H1 (cell line): ENCODE results near the gene SCN1B. TPM values are rescaled to one million over a fixed set of nuclear protein-coding genes. Genes with fewer than 3 reads are reported as not detected.

Experiments
- CTCF ChIA-PET: fragments of 300-600 bp; sonication (Branson Sonifier 250); formaldehyde crosslinking; loops from one replicate; lab custom pipeline; 2021; ENCODE audit not compliant: partially characterized antibody; lab: Charles Lee
- POLR2A ChIA-PET: fragments of 300-600 bp; sonication (Branson Sonifier 250); formaldehyde crosslinking; loops from one replicate; lab custom pipeline; 2021; ENCODE audit warnings: inconsistent platforms; ENCODE audit not compliant: partially characterized antibody; lab: Charles Lee
- DNase-seq, 2 experiments: peaks; one replicate each; pipeline versions ENCODE4 v3.0.0 to v3.0.0-alpha.2; 2010 to 2022; ENCODE audit warnings: low spot score in 2 of 2, low read depth in 1 of 2, mixed read lengths in 1 of 2
- FAIRE-seq: peaks from 2 replicates; lab custom pipeline; 2011; peaks lifted over from hg19 to GRCh38; lab: Jason Lieb, UNC
- H2AFZ ChIP-seq: 2 replicates; pipeline ENCODE4 v1.8.1; 2012; ENCODE audit warnings: low read length, inconsistent platforms
- H2AK5ac ChIP-seq: 2 replicates; pipeline ENCODE4 v1.6.1; 2013; ENCODE audit warnings: low read depth, low read length
- H2BK120ac ChIP-seq: replicated peaks from 2 replicates; pipeline ENCODE3; 2013; ENCODE audit warnings: low read depth, low read length, inconsistent platforms
- H2BK12ac ChIP-seq: 2 replicates; pipeline ENCODE4 v1.6.1; 2013; ENCODE audit warnings: low read depth, low read length
- H2BK15ac ChIP-seq: 2 replicates; pipeline ENCODE4 v1.6.1; 2013; ENCODE audit warnings: low read length
- H2BK20ac ChIP-seq: 2 replicates; pipeline ENCODE4 v1.6.1; 2013; ENCODE audit warnings: low read length
- H2BK5ac ChIP-seq: 2 replicates; pipeline ENCODE4 v1.6.1; 2013; ENCODE audit warnings: low read depth, low read length
- H3K14ac ChIP-seq: 2 replicates; pipeline ENCODE4 v1.6.1; 2013; ENCODE audit warnings: inconsistent platforms; ENCODE audit not compliant: insufficient read length
- H3K18ac ChIP-seq: 2 replicates; pipeline ENCODE4 v1.6.1; 2013; ENCODE audit warnings: low read length; ENCODE audit errors: extremely low read depth
- H3K23ac ChIP-seq: 2 replicates; pipeline ENCODE4 v1.6.1; 2013; ENCODE audit warnings: inconsistent platforms; ENCODE audit not compliant: insufficient read length
- H3K23me2 ChIP-seq: 2 replicates; pipeline ENCODE4 v1.6.1; 2013; ENCODE audit warnings: low read depth, low read length
- H3K27ac ChIP-seq: 2 replicates; pipeline ENCODE4 v1.6.1; 2011; ENCODE audit warnings: low read depth, low read length, inconsistent platforms
- H3K27me3 ChIP-seq, 4 experiments: replicated peaks in 1 of 4; 1 replicate in 1 of 4; 2 replicates in 3 of 4; pipeline versions ENCODE4 v1.6.1 to v1.8.1; 2011 to 2013; ENCODE audit warnings: low read length in 3 of 4, mild to moderate bottlenecking in 3 of 4, inconsistent platforms in 2 of 4, mixed read lengths in 2 of 4, moderate library complexity in 1 of 4; ENCODE audit not compliant: control insufficient read depth in 3 of 4, insufficient read depth in 3 of 4; ENCODE audit errors: extremely low read depth in 1 of 4
- H3K36me3 ChIP-seq, 4 experiments: 2 replicates each; pipeline versions ENCODE4 v1.6.1 to v1.8.1; 2011 to 2013; ENCODE audit warnings: mild to moderate bottlenecking in 4 of 4, low read length in 3 of 4, moderate library complexity in 2 of 4, control low read depth in 1 of 4, inconsistent platforms in 1 of 4; ENCODE audit not compliant: insufficient read depth in 4 of 4, control insufficient read depth in 2 of 4
- H3K4ac ChIP-seq: replicated peaks from 2 replicates; pipeline ENCODE3; 2013; ENCODE audit warnings: low read length, low read depth, mixed read lengths, inconsistent platforms; ENCODE audit not compliant: insufficient read length
- H3K4me1 ChIP-seq, 4 experiments: replicated peaks in 1 of 4; 1 replicate in 1 of 4; 2 replicates in 3 of 4; pipeline versions ENCODE4 v1.6.1 to v1.8.1; 2011 to 2013; ENCODE audit warnings: low read length in 3 of 4, inconsistent platforms in 2 of 4, mixed read lengths in 1 of 4; ENCODE audit not compliant: insufficient read depth in 4 of 4, control insufficient read depth in 3 of 4
- H3K4me2 ChIP-seq, 2 experiments: 2 replicates each; pipeline versions ENCODE4 v1.6.1 to v1.8.1; 2011 to 2013; ENCODE audit warnings: low read depth in 2 of 2, low read length in 2 of 2, control low read depth in 1 of 2, inconsistent platforms in 1 of 2, mild to moderate bottlenecking in 1 of 2; ENCODE audit not compliant: insufficient read depth in 1 of 2
- H3K4me3 ChIP-seq, 4 experiments: fragments of 200-600, 300-600 bp in 1 of 4; sonication (generic), shearing (Covaris generic), sonication (Bioruptor Twin) in 1 of 4; 2 replicates each; pipeline versions ENCODE4 v1.5.1 to v1.8.1; 2011 to 2016; ENCODE audit warnings: low read length in 4 of 4, low read depth in 3 of 4, control low read depth in 2 of 4, inconsistent platforms in 2 of 4, mild to moderate bottlenecking in 2 of 4, mixed read lengths in 1 of 4, moderate library complexity in 1 of 4; ENCODE audit not compliant: insufficient read depth in 2 of 4; ENCODE audit errors: extremely low read depth in 1 of 4
- H3K56ac ChIP-seq: replicated peaks from 2 replicates; pipeline ENCODE3; 2013; ENCODE audit warnings: low read depth, mild to moderate bottlenecking, mixed read lengths, low read length, inconsistent platforms; ENCODE audit not compliant: insufficient read length
- H3K79me1 ChIP-seq: 2 replicates; pipeline ENCODE4 v1.6.1; 2013; ENCODE audit warnings: low read depth, low read length, control low read depth
- H3K79me2 ChIP-seq, 2 experiments: 2 replicates each; pipeline versions ENCODE4 v1.6.1 to v1.8.1; 2012 to 2013; ENCODE audit warnings: low read length in 2 of 2, mild to moderate bottlenecking in 2 of 2, inconsistent platforms in 1 of 2; ENCODE audit not compliant: insufficient read depth in 2 of 2, control insufficient read depth in 1 of 2
- H3K9ac ChIP-seq, 4 experiments: replicated peaks in 1 of 4; 1 replicate in 1 of 4; 2 replicates in 3 of 4; pipeline versions ENCODE4 v1.6.1 to v1.8.1; 2011 to 2013; ENCODE audit warnings: low read depth in 3 of 4, low read length in 3 of 4, control low read depth in 2 of 4, mild to moderate bottlenecking in 2 of 4, moderate library complexity in 2 of 4, inconsistent platforms in 1 of 4; ENCODE audit errors: extremely low read depth in 1 of 4
- H3K9me3 ChIP-seq, 2 experiments: 2 replicates each; pipeline versions ENCODE4 v1.6.1 to v1.8.1; 2012 to 2013; ENCODE audit warnings: mild to moderate bottlenecking in 2 of 2, moderate library complexity in 2 of 2, control low read depth in 1 of 2, inconsistent platforms in 1 of 2, low read depth in 1 of 2, low read length in 1 of 2, mixed read lengths in 1 of 2; ENCODE audit not compliant: insufficient read depth in 2 of 2
- H4K20me1 ChIP-seq, 2 experiments: replicated peaks in 1 of 2; 2 replicates each; pipeline versions ENCODE3 to v1.8.1; 2011 to 2013; ENCODE audit warnings: inconsistent platforms in 2 of 2, low read length in 2 of 2, mild to moderate bottlenecking in 1 of 2; ENCODE audit not compliant: insufficient read depth in 2 of 2, control insufficient read depth in 1 of 2
- H4K5ac ChIP-seq: 2 replicates; pipeline ENCODE4 v1.6.1; 2013; ENCODE audit warnings: low read length, low read depth, mixed read lengths, inconsistent platforms; ENCODE audit not compliant: insufficient read length
- H4K8ac ChIP-seq: 2 replicates; pipeline ENCODE4 v1.8.0; 2013; ENCODE audit warnings: mild to moderate bottlenecking, moderate library complexity, low read length, inconsistent platforms; ENCODE audit not compliant: insufficient read depth; ENCODE audit errors: extremely low read depth
- H4K91ac ChIP-seq: replicated peaks from 2 replicates; pipeline ENCODE3; 2013; ENCODE audit warnings: low read length, mixed read lengths, inconsistent platforms; ENCODE audit not compliant: insufficient read length
- NANOG ChIP-seq: IDR thresholded peaks from 2 replicates; pipeline ENCODE4 v1.6.1; 2011; ENCODE audit warnings: low read length, low read depth, mild to moderate bottlenecking, inconsistent platforms; ENCODE audit not compliant: insufficient read depth, poor library complexity, severe bottlenecking
- POU5F1 ChIP-seq: IDR thresholded peaks from 2 replicates; pipeline ENCODE4 v1.6.1; 2011; ENCODE audit warnings: low read depth, mild to moderate bottlenecking, low read length, moderate library complexity
- SP2 ChIP-seq: IDR thresholded peaks from 2 replicates; pipeline ENCODE4 v1.6.1; 2012; ENCODE audit warnings: mild to moderate bottlenecking, low read length, inconsistent platforms
- WGBS, 2 experiments: shearing (Covaris generic) in 1 of 2; methylation state at CpG; one replicate each; pipeline versions ENCODE4 v1.1.6 to v1.1.7; 2013 to 2015; ENCODE audit warnings: low lambda C conversion rate in 2 of 2, mixed read lengths in 2 of 2, inconsistent platforms in 1 of 2, low coverage in 1 of 2, missing lambda C conversion rate in 1 of 2; ENCODE audit not compliant: insufficient replicate concordance in 2 of 2, insufficient coverage in 1 of 2, insufficient read length in 1 of 2; ENCODE audit errors: extremely low coverage in 1 of 2, missing lambda C conversion rate in 1 of 2; 5-methylcytosine and 5-hydroxymethylcytosine counted together
- polyA plus RNA-seq, 7 experiments: library from polyadenylated mRNA; depleted of rRNA in 3 of 7; stranded (reverse) in 5 of 7; unstranded in 2 of 7; fragments of >200 nt in 5 of 7; fragments of 200-250 nt in 2 of 7; gene quantifications; 1 replicate in 5 of 7; 2 replicates in 1 of 7; 4 replicates in 1 of 7; pipeline versions ENCODE4 v1.2.1 to v1.2.3, GENCODE V29; 2011 to 2013; ENCODE audit warnings: missing spikeins in 2 of 7, mixed read lengths in 2 of 7
- total RNA-seq: library from RNA; stranded (reverse); fragmentation: NEBNext Ultra II Directional; extraction: Animal tissue kit (Norgen Biotek cat#: 25700); gene quantifications from 2 replicates; pipeline ENCODE4 v1.2.1, GENCODE V29; 2021

The SCN1B gene
- total and polyA plus RNA-seq, 2 of the 8 experiments (the other 6 are each of a cell fraction or from before 2014, with no cell fraction given) = 3.1 to 3.5 TPM

DNA sequence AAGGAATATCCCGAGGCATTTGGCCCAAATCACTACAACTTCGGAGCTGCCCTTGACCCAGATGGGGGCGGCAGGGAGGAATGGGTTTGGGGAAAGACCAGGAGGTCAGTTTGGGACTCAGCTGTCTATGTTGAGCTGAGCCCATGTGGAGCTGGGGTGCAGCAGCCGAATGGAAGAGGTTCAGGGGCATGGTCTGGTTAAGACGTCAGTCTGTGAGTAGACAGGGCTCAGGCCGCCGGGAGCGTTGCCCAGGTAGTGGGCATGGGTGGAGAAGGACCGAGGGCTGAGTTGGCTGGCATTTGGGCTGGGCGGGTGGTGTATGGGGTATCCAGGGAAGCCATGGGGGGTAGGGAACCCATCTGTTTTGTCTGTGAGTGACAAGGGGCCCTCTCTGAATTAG, 9.3 kb upstream of the SCN1B start:
- no peaks in the 10 kb centered on the region for H3K79me1 ChIP-seq
- no peak overlapping the region for H3K4me3 ChIP-seq
- no peaks in the 10 kb centered on the region for H3K27me3 ChIP-seq
- no peak overlapping the region for H3K4ac ChIP-seq
- no peaks in the 10 kb centered on the region for H3K23me2 ChIP-seq
- H4K20me1 ChIP-seq = peaks cover 6 to 21% of the 10 kb centered on the region in 2 experiments
- no peaks in the 10 kb centered on the region for H3K4me1 ChIP-seq
- no peak overlapping the region for H3K14ac ChIP-seq
- no peak for DNase-seq
- ChIA-PET POLR2A (interaction anchor here (0.8 to 24.8 kb wide), 3 partner anchors 12 to 23 kb away, joined by 3 to 366 read pairs (median 4); partner anchors contain the start of gene GRAMD1A), CTCF (interaction anchor here (0.9 to 2.2 kb wide), 3 partner anchors 8 to 40 kb away, joined by 4 to 13 read pairs (median 4); no protein-coding TSS in a partner anchor)
- no peak overlapping the region for H4K91ac ChIP-seq
- no peak overlapping the region for H2BK15ac ChIP-seq
- no peak overlapping the region for H2AK5ac ChIP-seq
- H2BK12ac ChIP-seq = no peak overlapping the region
- peak overlapping the region; percentile 31; the same call in 1 of the 2 replicates for H4K8ac ChIP-seq
- H3K56ac ChIP-seq = no peak overlapping the region
- H2AFZ ChIP-seq = no peak overlapping the region
- H2BK5ac ChIP-seq = no peak overlapping the region
- H3K36me3 ChIP-seq = peaks cover 44 to 87% (median 75%) of the 10 kb centered on the region in 4 experiments
- H3K4me2 ChIP-seq = no peak overlapping the region
- no peak for FAIRE-seq
- no peak overlapping the region for H3K18ac ChIP-seq
- H3K27ac ChIP-seq = no peak overlapping the region
- H2BK20ac ChIP-seq = no peak overlapping the region
- 91% methylated on average over 10 of the region's 10 CpGs; no CpG with 5 or more reads in 1 of the 2 experiments for WGBS, 2 experiments
- TF ChIP-seq SP2 = no peak
- no peak for TF ChIP-seq NANOG
- no peak for TF ChIP-seq POU5F1
- H3K9ac ChIP-seq = no peak overlapping the region
- no peak overlapping the region for H4K5ac ChIP-seq
- no peak overlapping the region for H3K23ac ChIP-seq
- no peak overlapping the region for H2BK120ac ChIP-seq
- H3K79me2 ChIP-seq = no peaks in the 10 kb centered on the region
- H3K9me3 ChIP-seq = no peaks in the 10 kb centered on the region
